Non-pigmented ciliary epithelial cell (primary cell): ENCODE data around the gene GPC2.
"Not testable (repeated sequence)": the region's sequence is repeated elsewhere in the genome, so short reads cannot be mapped to it uniquely, and the experiment has no call there.

Experiments
- DNase-seq: peaks from one replicate; pipeline ENCODE4 v3.0.0-alpha.2; 2010; ENCODE audit warnings: low read depth

The GPC2 gene, protein sequence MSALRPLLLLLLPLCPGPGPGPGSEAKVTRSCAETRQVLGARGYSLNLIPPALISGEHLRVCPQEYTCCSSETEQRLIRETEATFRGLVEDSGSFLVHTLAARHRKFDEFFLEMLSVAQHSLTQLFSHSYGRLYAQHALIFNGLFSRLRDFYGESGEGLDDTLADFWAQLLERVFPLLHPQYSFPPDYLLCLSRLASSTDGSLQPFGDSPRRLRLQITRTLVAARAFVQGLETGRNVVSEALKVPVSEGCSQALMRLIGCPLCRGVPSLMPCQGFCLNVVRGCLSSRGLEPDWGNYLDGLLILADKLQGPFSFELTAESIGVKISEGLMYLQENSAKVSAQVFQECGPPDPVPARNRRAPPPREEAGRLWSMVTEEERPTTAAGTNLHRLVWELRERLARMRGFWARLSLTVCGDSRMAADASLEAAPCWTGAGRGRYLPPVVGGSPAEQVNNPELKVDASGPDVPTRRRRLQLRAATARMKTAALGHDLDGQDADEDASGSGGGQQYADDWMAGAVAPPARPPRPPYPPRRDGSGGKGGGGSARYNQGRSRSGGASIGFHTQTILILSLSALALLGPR

DNA sequence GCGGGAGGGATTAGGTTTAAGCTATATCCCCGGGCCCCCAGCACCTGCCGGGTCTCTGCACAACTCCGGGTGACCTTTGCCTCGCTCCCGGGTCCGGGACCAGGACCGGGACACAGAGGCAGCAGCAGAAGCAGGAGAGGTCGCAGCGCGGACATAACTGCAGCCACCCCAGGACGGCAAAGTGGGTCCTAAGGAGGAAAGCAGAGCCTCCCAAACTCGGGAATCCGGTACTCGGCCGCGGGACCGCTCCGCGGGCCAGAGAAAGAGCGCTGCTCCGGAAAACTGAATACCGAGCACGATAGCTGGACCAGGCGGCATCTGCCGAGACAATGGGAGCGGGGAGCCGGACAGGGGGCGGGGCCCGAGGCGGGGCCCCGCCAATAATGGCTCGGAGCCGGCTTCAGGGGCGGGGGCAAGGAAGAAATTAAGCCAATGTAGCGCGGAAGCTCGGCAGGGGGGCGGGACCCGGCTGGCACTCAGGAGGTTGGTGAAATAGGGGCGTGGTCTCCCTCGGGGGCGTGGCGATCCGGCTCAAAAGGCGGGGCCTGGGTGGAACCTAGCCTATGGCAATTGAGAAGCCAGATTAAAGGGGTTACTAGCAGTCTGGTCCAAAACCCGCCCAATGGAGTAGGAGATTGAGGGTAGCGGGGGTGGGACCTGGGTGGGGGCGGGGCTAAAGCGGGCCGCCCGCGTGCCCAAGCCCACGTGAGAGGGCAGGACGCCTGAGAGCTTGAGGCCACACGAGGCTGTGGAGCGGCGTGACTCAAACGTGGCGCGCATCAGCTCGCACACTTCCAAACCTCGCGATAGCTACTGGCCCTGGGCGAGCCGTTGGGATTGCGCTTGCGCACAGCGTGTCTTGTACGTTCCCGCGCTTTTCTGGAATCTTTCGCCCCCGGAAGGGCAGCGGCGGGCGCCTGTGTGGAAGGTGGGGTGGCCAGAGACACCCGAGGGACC is at the start of gene GPC2, which contains the start of gene STAG3:
Gene GPC2 (minus strand): TSS at position 337 of the 957 bp plus-strand sequence. CDS start 182 bp downstream, at position 155.
Gene STAG3 (plus strand): TSS at position 874 of the 957 bp plus-strand sequence. CDS start 2,639 bp downstream, outside the sequence.
- DNase-seq, result peak; percentile 83

DNA sequence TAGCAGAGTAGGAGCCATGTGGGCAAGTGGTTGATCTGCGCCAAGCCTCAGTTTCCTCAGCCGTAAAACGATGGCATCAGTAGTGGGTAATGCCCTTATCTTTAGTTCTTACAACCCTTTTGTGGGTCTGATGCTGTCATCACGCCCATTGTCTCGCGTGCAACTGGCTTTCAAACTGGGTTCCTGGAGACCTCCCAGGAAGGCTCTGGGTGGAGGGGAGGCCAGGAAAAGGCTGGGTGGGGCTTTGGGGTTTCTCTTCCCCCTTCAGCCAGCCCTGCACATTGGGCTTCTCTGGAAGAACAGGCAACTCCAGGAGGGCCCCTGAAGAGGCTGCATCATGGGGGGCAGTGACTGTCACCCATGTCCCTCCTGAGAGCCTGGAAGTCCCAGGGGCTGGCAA is 47.7 kb upstream of the GPC2 start:
- not testable (repeated sequence) for DNase-seq

DNA sequence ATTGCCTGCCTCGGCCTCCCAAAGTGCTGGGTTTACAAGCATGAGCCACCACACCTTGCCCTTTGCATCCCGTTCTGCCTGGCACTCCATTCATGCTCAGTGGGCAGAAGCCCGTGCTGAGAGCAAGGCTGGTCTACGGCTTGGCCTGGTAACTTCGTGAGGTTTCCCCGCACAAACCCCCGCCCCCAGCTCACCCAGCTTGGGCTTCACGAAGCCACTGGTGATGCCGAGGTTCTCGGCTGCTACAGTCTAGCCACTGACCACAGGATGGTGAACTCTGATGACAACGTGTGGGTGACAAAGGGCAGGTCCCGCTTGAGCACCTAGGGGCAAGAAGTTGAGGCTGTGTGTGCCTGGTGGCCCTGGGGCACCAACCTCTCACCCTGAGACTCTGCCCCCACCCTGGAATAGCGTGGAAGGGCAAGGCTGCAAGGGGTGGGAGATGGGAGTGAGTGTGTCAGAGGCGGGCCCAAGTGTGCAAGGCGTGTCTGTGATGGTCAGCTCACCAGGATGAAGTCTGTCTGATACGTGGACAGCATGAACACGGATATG is 46.3 kb upstream of the GPC2 start:
- DNase-seq, result not testable (repeated sequence)

DNA sequence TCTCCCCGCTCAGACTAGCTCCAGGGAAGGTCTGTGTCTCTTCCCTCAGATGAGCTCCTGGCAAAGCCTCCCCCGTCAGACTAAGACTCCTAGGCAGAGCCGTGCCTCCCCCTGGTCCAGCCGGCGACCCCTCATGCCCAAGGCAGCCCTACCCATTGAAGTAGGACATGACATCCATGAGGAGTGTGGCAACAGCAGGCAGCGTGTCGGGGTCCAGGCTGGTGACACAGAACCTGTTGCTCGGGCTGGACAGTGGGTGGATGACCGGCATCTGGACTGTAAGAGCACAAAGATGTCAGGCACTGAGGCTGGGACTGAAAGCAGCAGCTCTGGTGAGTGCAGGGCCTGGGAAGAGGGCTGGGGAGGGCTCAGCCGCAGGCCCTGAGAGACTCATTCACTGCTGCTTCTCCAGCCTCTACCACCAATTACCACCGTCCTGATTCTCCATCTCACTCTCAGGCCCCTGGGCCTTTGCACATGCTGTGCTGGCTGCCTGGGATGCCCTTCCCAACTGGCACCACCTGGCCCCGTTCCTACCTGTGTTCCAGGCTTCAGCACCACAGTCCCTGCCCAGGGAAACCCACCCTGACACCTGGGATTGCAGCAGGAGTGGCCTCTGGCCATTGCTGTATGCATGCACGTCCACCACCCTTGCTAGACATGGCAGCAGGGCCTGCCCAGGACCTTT is 45.4 kb upstream of the GPC2 start:
- no peak for DNase-seq

DNA sequence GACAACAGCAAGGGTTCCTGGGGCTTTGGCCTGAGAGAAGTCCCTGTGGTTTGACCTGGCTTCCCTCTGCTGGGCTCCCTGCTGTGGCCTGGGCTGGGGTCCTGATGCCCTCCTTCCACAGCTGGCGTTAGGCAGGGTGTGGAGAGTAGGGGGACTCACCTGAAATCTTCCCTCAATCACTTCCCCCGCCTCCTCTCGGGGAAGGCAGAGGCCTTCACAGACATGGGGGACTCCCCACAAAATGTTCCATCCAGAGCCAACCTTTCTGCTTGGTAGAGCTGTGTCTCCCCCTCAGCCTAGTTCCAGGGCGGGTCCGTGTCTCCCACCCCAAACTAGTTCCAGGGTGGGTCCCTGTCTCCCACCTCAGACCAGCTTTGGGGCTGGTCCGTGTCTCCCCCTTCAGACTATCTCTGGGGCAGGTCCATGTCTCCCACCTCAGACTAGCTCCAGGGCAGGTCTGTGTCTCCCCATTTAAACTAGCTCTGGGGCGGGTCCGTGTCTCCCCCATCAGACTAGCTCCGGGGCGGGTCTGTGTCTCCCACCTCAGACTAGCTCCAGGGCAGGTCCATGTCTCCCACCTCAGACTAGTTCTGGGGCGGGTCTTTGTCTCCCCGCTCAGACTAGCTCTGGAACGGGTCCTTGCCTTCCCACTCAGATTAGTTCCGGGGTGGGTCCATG is 44.7 kb upstream of the GPC2 start:
- no peak for DNase-seq

DNA sequence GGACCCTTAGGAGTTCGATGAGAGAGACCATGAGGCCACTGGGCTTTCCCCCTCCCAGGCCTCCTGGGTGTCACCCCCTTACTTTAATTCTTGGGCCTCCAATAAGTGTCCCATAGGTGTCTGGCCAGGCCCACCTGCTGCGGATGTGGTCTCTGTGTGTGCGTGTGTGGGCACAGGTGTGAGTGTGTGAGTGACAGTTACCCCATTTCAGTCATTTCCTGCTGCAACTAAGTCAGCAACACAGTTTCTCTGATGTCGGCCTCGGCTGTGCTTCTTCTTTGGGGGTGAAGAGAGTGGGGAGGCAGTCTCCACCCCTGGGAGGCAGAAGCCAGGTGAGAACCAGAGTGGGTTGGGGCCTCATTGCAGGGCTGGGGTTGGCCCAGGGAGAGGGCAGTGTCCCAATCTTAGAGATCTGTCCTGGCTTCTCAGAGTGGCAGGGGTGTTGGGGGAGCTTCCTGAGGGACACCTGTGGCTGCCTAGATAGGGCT is 44.1 kb upstream of the GPC2 start:
- no peak for DNase-seq

DNA sequence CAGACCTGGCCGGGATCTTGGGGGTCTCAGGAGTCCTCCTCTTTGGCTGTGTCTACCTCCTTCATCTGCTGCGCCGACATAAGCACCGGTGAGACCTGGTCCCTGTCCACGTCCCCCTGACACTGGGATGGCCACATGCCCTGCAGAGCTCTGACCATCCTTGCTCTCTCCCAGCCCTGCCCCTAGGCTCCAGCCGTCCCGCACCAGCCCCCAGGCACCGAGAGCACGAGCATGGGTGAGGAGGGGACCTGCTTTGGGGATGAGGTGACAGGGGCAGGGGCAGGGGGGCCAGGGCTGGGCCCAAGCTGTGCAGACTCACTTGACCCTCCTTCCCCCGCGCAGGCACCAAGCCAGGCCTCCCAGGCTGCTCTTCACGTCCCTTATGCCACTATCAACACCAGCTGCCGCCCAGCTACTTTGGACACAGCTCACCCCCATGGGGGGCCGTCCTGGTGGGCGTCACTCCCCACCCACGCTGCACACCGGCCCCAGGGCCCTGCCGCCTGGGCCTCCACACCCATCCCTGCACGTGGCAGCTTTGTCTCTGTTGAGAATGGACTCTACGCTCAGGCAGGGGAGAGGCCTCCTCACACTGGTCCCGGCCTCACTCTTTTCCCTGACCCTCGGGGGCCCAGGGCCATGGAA is 43.5 kb upstream of the GPC2 start:
- no peak for DNase-seq

DNA sequence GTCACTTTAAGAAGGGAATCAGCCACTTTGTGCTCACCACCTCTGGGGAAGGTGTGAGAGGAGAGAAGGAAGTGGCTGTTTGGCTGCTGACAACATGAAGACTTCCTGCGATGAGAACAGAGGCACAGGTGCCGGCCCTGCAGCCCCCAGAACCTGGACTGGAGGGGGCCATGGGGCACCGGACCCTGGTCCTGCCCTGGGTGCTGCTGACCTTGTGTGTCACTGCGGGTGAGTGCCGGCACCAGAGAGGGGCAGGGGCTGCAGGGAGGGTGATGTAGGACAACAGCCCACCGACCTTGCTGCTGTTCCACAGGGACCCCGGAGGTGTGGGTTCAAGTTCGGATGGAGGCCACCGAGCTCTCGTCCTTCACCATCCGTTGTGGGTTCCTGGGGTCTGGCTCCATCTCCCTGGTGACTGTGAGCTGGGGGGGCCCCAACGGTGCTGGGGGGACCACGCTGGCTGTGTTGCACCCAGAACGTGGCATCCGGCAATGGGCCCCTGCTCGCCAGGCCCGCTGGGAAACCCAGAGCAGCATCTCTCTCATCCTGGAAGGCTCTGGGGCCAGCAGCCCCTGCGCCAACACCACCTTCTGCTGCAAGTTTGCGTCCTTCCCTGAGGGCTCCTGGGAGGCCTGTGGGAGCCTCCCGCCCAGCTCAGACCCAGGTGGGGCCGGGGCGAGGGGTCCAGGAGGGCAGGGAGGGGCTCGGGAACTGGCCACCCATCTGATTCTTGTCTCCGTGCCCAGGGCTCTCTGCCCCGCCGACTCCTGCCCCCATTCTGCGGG is 42.8 kb upstream of the GPC2 start, which contains the start of gene PVRIG:
Gene PVRIG (plus strand): TSS at position 149 of the 785 bp plus-strand sequence. CDS start 22 bp downstream, at position 171.
- DNase-seq, result not testable (repeated sequence)

DNA sequence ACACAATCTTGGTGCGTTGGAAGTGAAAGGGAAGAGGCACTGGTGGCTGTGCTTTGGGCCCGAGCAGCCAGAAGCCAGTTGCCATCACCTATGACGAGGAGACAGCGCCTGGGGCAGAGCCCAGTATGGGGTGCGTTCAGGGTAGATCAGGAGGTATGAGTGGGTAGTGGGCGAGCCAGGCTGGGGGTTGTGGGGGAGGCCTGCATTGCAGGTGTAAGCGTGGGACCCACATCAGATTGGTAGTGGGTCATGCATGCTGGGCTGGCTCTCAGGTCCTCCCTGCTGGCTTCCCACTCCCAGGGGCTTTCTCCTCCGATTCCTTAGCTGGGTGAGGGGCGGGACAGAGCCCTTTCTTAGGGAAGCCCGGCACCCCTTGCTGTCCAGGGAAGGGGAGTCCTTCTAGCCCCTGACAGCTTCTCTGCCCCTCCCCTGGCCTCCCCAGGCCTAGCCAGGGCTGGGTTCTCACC is 42.1 kb upstream of the GPC2 start:
- no peak for DNase-seq

DNA sequence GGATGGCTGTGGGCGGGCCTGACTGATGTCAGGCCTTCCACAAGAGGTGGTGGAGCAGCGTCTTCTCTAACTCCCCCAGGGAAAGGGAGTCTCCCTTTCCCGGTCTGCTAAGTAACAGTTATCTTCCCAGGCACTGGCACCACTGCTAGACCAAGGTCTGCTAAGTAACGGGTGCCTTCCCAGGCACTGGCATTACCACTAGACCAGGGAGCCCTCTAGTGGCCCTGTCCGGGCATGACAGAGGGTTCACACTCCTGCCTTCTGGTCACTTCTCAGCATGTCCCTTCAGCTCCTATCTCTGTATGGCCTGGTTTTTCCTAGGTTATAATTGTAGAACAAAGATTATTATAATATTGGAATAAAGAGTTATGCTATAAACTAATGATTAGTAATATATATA is 40.8 kb upstream of the GPC2 start:
- DNase-seq, result not testable (repeated sequence)

DNA sequence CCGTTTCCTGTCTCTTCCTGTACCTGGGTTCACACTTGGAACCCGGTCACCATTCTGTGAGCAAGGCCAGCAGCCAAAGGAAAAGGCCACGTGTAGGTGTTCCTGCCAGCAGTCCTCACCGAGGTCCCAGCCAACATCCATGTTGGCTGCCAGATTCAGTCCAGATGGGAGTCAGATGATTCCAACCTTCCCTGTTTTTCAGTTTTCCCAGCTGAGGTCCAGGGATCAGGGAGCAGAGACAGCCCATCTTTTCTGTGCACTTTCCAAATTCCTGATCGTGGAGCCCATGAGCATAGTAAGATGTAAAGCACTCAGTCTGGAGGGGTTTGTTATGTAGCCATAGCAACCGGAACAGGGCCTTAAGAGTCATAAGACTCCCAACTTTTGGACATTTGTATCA is 38.7 kb upstream of the GPC2 start:
- DNase-seq, result no peak

DNA sequence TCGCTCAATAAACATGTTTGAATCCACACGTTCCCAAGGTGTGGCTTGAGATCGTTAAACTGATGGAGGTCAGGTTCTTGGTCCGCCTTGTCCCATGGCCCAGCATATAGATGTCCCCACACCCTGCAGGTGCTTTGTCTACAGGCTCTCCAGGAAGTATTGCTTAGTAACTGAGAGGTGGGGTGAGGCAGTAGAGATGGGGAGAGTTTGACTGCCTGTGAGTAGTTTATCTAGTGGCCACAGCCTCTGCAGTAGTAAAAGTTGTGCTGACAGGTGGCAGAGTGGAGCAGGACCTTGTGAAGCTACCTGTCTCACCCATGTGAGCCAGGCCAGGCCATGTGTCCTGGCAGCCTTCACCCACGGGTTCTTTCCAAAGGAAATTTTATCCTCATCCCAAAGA is 37.2 kb upstream of the GPC2 start:
- DNase-seq, result not testable (repeated sequence)

DNA sequence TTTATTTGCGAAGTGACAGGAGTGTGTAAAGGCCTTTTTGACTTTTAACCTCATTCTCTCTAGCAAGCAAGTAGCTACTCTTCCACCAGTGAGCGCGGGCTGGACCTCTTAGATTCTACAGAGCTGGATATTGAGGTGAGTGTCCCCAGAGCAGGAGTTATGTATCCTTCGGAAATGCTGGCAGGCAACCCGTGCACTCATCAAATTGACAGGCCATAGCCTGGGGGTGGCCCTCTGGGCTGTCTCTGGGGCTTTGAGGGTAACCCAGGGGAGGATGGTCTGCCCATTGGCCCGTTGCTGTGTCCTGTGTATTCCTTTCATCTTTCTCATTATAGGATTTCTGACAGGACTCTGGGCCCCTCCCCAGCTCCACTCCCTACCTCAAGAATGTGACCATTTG is 36.5 kb upstream of the GPC2 start:
- no peak for DNase-seq

DNA sequence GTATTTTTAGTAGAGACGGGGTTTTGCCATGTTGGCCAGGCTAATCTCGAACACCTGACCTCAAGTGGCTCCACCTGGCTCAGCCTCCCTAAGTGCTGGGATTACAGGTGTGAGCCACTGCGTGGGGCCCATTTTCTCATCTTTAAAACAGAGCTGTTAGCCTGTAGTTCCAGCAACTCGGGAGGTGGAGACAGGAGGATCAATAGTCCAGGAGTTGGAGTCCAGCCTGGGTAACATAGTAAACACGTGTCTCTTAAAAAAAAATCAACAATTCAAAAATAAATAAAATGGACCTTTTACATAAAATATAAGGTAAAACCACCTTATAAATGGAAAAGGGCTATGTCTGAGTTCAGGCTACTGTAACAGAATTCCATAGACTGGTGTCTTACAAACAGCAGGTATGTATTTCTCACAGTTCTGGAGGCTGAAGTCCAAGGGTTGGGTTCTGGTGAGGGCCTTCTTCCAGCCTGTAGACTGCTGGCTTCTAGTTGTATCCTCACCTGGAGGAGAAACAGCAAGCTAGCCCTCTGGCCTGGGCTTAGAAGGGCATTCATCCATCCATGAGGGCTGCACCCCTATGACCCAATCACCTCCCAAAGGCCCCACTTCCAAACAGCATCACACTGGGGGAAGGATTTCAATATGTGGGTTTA is 35.6 kb upstream of the GPC2 start:
- no peak for DNase-seq

DNA sequence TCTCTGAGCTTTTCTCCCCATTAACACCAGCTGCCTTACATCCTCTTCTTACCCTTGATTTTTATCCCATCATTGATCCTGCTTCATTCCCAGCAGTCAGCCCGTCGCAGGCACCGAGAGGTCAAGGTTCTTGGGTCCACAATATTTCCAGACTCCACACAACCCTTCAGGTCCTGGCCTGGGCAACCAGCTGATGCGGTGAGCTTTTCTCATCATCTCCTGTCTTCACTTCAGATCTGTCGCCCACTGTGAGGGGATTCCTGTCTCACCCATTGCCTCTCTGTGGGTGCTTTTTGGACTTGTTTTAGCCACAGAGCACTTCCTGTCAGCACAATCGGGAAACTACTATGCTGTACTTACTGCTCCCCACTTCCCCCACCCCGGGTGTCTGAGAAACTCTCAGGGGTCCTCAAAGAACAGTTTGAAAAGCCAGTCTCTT is 34.2 kb upstream of the GPC2 start:
- no peak for DNase-seq

DNA sequence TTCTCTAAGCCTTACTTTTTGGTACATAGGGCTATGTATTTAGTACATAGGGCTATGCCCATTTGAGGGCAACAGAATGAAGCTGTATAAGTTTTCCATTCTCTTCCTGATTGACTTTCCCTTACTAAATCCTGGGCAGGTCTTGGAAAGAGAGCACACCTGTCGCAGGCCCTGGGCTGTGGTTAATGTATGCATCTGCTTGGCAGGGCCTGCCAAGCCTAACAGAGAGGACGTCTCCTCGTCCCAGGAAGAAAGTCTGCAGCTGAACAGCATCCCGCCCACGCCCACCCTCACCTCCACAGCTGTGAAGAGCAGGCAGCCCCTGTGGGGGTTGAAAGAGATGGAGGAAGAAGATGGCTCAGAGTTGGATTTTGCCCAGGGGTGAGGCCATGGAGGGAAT is 33.6 kb upstream of the GPC2 start:
- DNase-seq, result no peak

DNA sequence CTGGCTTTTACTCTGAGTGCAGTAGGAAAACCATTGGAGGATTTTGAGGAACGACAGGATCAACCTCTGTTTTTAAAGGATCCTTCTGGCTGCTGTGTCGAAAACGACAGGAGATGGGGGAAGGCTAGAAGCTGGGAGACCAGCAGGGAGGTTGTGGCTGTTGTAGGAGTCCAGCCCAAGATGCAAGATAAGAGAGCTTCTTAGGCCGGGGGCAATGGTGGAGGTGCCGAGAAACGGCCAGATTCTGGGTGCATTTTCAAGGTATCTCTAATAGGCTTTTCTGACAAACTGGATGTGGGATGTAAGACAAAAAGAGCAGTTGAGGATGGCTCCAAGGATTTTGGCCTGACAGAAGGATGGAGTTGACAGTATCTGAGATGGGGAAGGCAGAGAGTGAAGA is 32.3 kb upstream of the GPC2 start:
- no peak for DNase-seq

DNA sequence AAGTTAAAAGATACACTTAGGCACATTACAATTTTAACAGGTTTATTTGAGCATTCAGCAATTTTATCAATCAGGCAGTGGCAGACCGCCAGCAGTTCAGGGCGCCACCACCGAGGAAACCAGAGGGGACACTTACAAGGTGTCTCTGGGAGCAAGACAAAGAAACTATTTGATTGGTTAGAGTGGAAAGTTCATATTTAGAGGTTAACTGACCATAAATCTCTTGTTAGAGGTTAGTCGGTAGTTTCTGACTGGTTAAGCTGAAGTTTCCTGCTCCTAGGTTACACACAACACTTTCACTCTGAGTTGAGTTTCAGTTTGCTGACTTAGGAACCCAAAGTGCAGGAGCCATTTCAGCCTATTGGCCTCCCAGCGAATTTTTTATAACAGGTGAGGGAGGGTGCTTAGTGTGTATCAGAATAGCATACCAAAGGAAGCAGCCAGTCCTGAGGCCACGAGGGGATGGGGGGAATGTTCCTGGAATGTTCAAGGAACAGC is 31.8 kb upstream of the GPC2 start:
- DNase-seq, result no peak
